GM18951 (cell line): ENCODE results near the gene MFSD11.
A peak's percentile ranks its signal among the peaks of the same experiment; 100 is the strongest.
"Not testable (repeated sequence)": the region's sequence is repeated elsewhere in the genome, so short reads cannot be mapped to it uniquely, and the experiment has no call there.

Source experiments
- POLR2A ChIP-seq: IDR thresholded peaks from 4 replicates; pipeline ENCODE4 v1.6.1; 2011; ENCODE audit warnings: mild to moderate bottlenecking; ENCODE audit not compliant: insufficient read length, insufficient read depth; ENCODE audit errors: extremely low read depth
- in situ Hi-C: fragments of 300-500 bp; cut with MboI; formaldehyde crosslinking; loops from one replicate; pipeline ENCODE4 v1.12.0; 2022; ENCODE audit warnings: low sequenced_read_pairs, mixed read lengths, inconsistent platforms; ENCODE audit not compliant: unreplicated experiment

Gene MFSD11

GRCh38 chr17:76726776-76727718 is 10.9 kb upstream of the MFSD11 start, which contains the start of gene METTL23:
TSS of gene METTL23 (plus strand) at chr17:76726839. CDS start at chr17:76729711, 2,872 bp downstream.
- TF ChIP-seq POLR2A, result peak; percentile 87

DNA sequence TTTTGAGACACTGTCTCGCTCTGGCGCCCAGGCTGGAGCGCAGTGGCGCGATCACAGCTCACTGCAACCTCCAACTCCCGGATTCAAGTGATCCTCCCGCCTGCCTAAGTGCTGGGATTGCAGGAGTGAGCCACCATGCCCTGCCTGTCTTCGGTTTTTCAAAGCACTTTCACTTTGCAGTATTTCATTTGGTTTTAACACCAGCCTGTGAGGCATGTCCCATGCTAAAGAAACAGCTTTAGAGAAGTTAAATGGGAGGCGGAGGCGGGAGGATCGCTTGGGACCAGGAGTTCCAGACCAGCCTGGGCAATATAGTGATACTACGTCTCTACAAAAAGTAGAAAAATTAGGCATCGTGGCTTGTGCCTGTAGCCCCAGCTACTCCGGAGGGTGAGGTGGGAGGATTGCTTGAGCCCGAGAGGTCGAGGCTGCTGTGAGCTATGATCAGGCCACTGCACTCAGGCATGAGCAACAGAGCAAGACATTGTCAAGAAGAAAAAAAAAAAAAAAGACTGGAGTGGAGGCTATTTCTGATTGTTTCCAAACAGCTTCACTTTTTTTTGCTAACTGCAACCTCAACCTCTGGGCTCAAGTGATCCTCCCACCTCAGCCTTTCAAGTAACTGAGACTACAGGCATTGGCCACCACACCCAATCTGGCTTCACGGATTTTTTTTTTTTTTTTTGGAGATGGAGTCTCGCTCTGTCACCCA is 10.0 kb upstream of the MFSD11 start:
- in situ Hi-C loops, result no loop called here
- no peak for TF ChIP-seq POLR2A

More at GRCh38 chr17:76726776-76727718, 10.9 kb upstream of the MFSD11 start, which contains the start of gene METTL23:
- in situ Hi-C loops, result no loop called here

- in situ Hi-C loops, result not testable (repeated sequence)
Observed at GRCh38 chr17:76731800-76732733, 5.9 kb upstream of the MFSD11 start.

DNA sequence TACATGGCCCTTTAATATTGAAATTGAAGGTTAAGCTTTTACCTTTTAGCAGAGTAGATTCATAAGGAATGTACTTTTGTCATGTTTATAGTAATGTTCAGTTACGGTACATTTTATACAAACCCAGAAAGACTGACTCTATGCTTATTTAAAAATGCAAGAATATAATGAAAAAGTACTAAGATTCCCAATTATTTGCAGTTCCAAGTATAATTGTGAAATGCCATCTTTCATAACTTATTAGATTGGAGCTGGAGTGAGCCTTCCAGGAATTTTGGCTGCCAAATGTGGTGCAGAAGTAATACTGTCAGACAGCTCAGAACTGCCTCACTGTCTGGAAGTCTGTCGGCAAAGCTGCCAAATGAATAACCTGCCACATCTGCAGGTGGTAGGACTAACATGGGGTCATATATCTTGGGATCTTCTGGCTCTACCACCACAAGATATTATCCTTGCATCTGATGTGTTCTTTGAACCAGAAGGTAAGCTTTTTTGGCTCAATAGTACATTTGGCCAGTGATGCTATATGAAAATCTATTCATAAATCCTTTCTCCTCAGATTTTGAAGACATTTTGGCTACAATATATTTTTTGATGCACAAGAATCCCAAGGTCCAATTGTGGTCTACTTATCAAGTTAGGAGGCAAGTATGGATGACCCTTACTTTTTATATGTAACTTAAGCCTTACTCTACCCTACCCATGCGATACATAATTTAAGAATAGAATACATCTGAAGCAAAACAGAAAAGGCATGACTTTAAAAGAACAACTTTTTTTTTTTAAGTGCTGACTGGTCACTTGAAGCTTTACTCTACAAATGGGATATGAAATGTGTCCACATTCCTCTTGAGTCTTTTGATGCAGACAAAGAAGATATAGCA is 4.9 kb upstream of the MFSD11 start:
- TF ChIP-seq POLR2A, result peak; percentile 12
- in situ Hi-C loops, result no loop called here

More at GRCh38 chr17:76731800-76732733, 5.9 kb upstream of the MFSD11 start:
- peak; percentile 32 for TF ChIP-seq POLR2A

DNA sequence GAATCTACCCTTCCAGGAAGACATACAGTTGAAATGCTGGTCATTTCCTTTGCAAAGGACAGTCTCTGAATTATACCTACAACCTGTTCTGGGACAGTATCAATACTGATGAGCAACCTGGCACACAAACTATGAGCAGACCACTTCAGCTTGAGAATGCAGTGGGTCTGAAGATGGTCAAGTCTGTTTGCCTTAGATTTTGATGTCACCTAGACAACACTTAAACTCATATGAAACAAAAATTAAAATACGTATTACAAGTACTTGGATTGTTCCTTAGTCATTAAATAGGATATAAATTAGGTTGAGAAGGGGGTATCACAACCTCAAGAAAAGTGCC is 4.3 kb upstream of the MFSD11 start:
- in situ Hi-C loops, result no loop called here
- TF ChIP-seq POLR2A, result peak; percentile 1

GRCh38 chr17:76734080-76734840 is 3.7 kb upstream of the MFSD11 start:
- TF ChIP-seq POLR2A, result no peak
- in situ Hi-C loops, result no loop called here

DNA sequence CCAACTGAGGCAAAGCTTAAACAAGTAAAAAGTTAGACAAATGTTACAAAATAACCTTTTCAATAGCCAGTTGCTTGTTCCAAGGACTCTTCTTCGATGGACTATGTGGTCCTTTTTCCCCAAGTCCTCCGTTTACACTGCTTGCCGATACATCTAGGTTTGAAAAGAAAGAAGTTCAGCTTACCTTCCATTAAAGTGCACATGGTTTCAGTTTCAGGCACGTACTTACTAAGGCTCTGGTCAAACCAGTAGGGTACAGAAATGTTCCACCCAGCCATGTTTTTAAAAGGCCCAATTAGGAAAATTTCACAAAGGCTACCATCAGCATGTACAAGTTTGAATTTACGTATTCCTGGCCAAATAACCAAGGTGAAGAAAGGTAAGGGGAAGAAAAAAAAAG is 2.9 kb upstream of the MFSD11 start:
- TF ChIP-seq POLR2A, result no peak
- in situ Hi-C loops, result no loop called here

GRCh38 chr17:76735586-76736348 is 2.2 kb upstream of the MFSD11 start:
- in situ Hi-C loops, result no loop called here
- no peak for TF ChIP-seq POLR2A

GRCh38 chr17:76736349-76737081 is 1.4 kb upstream of the MFSD11 start:
- TF ChIP-seq POLR2A, result peak; percentile 46
- in situ Hi-C loops, result no loop called here

DNA sequence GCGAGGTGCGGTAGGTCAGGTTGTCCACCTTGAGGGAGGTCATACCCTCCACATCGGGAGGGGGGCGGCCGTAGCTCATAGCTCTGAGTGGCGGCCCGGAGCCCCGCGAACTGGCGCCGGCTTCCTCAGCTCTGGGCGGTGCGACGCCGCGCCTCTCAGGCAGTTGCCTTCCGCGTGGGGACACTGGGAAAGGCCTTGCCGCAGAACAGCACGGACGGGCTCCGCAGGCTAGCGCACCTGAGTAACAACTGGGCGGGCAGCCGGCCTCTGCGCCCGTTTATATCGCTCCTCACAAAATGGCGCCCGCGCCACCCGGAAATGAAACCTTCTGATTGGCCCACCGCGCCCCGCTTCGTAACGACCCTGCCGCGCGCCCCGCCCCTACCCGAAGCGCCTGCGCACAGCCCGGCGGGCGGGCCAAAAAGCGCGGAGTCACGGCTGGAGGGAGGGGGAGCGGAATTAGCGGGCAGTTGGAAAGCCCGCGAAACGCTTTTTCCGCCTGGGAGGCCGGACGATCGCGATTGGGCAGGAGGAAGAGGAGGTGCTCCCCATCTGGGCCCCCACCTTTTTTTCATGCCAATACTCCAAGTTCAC is 740 bp upstream of the MFSD11 start, which contains the start of gene SRSF2:
SRSF2 (minus strand) TSS at position 250 of the 594 bp plus-strand sequence; CDS start at position 79, 171 bp downstream.
- in situ Hi-C loops, result no loop called here

More for the DNA sequence above, 740 bp upstream of the MFSD11 start, which contains the start of gene SRSF2:
- peak; percentile 100 for TF ChIP-seq POLR2A
